ENCODE measurements around the gene ZDHHC11B. TPM values are rescaled to one million over a fixed set of nuclear protein-coding genes. Genes with fewer than 3 reads are reported as not detected.

Gene ZDHHC11B
- total and polyA plus RNA-seq, 2 of the 13 experiments (the other 11 are each of a cell fraction or from before 2014, with no cell fraction given): 0.11 to 0.12 TPM

DNA sequence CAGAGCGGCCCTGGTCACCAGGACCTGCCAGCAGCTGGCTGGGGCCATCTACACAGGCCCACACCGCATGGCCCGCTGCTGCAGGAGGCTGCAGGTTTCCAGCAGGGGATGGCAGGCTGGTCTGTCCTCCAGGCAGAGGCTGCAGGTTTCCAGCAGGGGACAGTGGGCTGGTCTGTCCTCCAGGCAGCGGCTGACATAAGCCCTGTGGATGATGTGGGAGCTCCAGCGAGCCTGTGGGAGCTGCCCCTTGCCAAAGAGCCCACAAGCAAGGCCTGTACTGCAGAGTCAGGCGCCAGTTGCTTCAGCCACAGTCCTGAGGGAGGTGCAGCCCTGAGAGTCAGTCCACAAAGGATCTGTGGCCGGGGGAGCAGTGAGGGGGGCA, 109.9 kb downstream of the ZDHHC11B start:
- H2AFZ ChIP-seq (ENCODE audit: low read length): no peak overlapping the region
- no peaks in the 10 kb centered on the region for H3K36me3 ChIP-seq (replicated peaks in 1 of 2; ENCODE audit: control insufficient read depth in 1 of 2, insufficient read depth in 2 of 2, low read length in 2 of 2)
- in situ Hi-C loops (cut with HindIII; ENCODE audit: extremely low pct_ligation_motif_present, low pct_unique_long_range_greater_than_20kb): loop anchor here (10.0 kb wide), 1 partner anchor 220 kb away; the partner anchor contains the start of genes BRD9 and TRIP13
- no peak overlapping the region for H3K27ac ChIP-seq (ENCODE audit: extremely low read length, insufficient read depth, low read length)
- H3K9me3 ChIP-seq (ENCODE audit: low read length): no peaks in the 10 kb centered on the region
- no peak overlapping the region for H3K4me2 ChIP-seq (ENCODE audit: low read depth, low read length)
- H3K27me3 ChIP-seq (ENCODE audit: control insufficient read depth in 1 of 2, insufficient read depth in 2 of 2, low read length in 2 of 2): peaks cover 5 to 22% of the 10 kb centered on the region in 2 experiments; a peak in 4 of 5 replicates
- TF ChIP-seq MED8 (CRISPR knock-in tag; IDR thresholded peaks at IDR 0.05; ENCODE audit: insufficient replicate concordance) (no peak), SRF (IDR thresholded peaks at IDR 0.05; ENCODE audit: low read depth, low read length) (no peak), AGO2 (optimal IDR thresholded peaks at IDR 0.05; ENCODE audit: low read depth, low read length) (peak; percentile 2), ZNF263 (CRISPR knock-in tag; IDR thresholded peaks at IDR 0.05) (no peak), AGO1 (IDR thresholded peaks at IDR 0.05; ENCODE audit: low read depth, low read length, poor library complexity, severe bottlenecking) (peak; percentile 84)
- TF ChIP-seq, protein P1, sequence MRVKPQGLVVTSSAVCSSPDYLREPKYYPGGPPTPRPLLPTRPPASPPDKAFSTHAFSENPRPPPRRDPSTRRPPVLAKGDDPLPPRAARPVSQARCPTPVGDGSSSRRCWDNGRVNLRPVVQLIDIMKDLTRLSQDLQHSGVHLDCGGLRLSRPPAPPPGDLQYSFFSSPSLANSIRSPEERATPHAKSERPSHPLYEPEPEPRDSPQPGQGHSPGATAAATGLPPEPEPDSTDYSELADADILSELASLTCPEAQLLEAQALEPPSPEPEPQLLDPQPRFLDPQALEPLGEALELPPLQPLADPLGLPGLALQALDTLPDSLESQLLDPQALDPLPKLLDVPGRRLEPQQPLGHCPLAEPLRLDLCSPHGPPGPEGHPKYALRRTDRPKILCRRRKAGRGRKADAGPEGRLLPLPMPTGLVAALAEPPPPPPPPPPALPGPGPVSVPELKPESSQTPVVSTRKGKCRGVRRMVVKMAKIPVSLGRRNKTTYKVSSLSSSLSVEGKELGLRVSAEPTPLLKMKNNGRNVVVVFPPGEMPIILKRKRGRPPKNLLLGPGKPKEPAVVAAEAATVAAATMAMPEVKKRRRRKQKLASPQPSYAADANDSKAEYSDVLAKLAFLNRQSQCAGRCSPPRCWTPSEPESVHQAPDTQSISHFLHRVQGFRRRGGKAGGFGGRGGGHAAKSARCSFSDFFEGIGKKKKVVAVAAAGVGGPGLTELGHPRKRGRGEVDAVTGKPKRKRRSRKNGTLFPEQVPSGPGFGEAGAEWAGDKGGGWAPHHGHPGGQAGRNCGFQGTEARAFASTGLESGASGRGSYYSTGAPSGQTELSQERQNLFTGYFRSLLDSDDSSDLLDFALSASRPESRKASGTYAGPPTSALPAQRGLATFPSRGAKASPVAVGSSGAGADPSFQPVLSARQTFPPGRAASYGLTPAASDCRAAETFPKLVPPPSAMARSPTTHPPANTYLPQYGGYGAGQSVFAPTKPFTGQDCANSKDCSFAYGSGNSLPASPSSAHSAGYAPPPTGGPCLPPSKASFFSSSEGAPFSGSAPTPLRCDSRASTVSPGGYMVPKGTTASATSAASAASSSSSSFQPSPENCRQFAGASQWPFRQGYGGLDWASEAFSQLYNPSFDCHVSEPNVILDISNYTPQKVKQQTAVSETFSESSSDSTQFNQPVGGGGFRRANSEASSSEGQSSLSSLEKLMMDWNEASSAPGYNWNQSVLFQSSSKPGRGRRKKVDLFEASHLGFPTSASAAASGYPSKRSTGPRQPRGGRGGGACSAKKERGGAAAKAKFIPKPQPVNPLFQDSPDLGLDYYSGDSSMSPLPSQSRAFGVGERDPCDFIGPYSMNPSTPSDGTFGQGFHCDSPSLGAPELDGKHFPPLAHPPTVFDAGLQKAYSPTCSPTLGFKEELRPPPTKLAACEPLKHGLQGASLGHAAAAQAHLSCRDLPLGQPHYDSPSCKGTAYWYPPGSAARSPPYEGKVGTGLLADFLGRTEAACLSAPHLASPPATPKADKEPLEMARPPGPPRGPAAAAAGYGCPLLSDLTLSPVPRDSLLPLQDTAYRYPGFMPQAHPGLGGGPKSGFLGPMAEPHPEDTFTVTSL (CRISPR knock-in tag; IDR thresholded peaks at IDR 0.05; ENCODE audit: borderline replicate concordance): no peak
- DNase-seq (ENCODE audit: low spot score): no peak
- CTCF ChIA-PET (ENCODE audit: low intra/inter-chr PET ratio, low total read pairs): no interaction called here
- FAIRE-seq: no peak
- H3K9ac ChIP-seq (ENCODE audit: insufficient read depth, low read depth, low read length): no peak overlapping the region
- no peak overlapping the region for H3K4me3 ChIP-seq (replicated peaks in 1 of 3; ENCODE audit: insufficient read depth in 1 of 3, low read depth in 2 of 3, low read length in 3 of 3)
- no TSS peak for BruUV-seq (replicated peaks)
- peaks cover 40% of the 10 kb centered on the region for H3K4me1 ChIP-seq (ENCODE audit: insufficient read depth, low read length)
- H3K79me2 ChIP-seq (ENCODE audit: insufficient read depth, low read length): no peaks in the 10 kb centered on the region
- no peaks in the 10 kb centered on the region; the same call in 1 of the 2 replicates for H4K20me1 ChIP-seq (ENCODE audit: insufficient read depth, low read length)
- POLR2A ChIA-PET: no interaction called here
- intact Hi-C loops (cut with micrococcal nuclease; ENCODE audit: unreplicated experiment): loop anchor here (10.0 kb wide), 1 partner anchor 220 kb away; the partner anchor contains the start of genes BRD9 and TRIP13
- 36% methylated on average over 2 of the region's 7 CpGs for WGBS (ENCODE audit: low lambda C conversion rate)
- ATAC-seq: peak; percentile 12
